SW 1271 (cell line): ENCODE data around the gene EXTL1.

Experiments used
- DNase-seq, 2 experiments: peaks; one replicate each; lab custom pipeline; 2025; lab: John Stamatoyannopoulos, UW

EXTL1 gene

DNA sequence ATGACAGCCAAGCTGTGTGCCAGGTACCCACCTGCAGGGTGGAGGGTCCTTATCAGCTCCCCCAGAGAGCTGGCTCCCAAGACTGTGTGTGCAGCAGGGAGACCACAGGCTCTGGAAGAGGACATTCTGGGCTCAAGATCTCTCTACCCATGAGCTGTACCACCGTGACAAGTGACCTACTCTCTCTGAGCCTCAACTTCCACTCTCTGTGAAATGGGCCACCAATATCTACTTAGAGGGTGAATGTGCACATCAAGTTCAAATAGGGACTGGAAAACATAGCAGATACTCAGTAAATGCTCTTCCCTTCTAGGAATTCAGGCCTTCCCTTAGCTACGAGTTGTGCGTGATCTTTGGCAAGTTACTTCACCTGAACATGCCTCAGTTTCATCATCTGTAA, 22.8 kb downstream of the EXTL1 start:
- DNase-seq, result no peak

GRCh38 chr1:26044971-26045721, 23.6 kb downstream of the EXTL1 start:
- no peak for DNase-seq

DNA sequence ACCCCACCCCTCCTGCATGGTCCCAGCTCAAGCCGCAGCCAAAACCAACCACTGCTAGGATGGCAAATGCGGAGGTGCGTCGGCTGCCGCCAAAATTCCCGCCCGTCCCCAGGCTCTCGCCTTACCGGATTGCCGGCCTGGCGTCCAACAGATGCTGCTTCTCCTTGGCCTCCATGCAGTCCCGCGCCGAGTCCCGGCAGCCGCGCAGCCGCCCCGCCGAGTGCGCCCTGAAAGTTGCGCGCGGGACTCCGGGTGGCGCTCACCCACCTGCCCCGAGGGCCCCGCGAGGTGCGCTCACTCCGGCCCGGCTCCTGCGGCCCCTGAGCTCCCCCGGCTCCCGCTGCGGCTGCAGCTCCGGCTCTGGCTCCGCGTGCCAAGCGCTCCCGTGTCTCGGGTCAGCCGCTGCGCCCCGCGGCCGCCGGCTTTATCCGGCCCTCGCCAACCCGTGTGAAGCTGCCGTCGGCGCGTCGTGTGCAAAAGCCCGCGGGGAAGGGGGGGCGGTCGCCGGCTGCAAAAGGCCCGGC, 24.2 kb downstream of the EXTL1 start, which contains the start of gene SLC30A2:
TSS of gene SLC30A2 (minus strand) at position 397 of the 524 bp plus-strand sequence. CDS start at position 175, 222 bp downstream.
- no peak for DNase-seq

DNA sequence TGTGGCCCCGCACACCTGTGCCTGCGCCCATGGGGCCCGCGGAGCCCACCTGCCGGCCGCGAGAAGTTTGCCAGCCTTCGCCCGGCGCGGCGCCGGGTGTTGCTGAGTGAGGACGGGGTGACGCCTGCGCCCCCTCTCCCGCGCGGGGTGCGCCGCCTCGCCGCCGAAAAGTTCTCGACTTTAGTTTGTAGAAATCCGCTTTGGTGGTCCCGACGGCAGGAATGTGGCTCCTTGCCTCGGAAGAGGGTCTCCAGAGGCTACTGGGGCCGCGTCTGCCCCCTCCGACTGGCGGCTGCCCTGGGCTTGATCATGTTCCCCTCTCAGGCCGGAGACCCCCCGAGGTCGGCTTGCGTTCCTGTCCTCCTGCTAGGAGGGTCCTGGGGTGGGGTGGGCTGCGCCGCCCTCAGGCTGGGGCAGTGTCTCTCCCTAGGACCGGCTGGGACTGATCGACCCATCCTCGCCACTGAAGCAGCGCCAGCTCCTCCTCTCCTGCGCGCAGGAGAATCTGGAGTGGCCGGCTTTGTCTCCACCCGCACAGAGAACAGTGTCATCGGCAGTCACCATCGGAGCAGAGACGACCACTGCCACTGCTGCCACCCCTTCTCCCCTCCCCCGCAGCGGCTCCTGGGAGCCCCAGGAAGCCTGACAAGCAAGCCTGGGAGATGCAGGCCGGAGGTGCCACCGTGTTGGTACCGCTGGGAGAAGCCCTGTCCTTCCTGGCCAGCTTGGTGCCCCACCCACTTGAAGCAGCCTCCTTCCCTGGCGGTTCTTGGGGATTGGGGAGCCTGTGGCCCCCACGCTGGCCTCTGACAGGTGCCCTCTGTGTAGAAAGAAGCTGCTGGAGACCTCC, 24.9 kb downstream of the EXTL1 start:
- DNase-seq, result no peak

GRCh38 chr1:26047278-26047874, 25.8 kb downstream of the EXTL1 start:
- DNase-seq, result no peak

DNA sequence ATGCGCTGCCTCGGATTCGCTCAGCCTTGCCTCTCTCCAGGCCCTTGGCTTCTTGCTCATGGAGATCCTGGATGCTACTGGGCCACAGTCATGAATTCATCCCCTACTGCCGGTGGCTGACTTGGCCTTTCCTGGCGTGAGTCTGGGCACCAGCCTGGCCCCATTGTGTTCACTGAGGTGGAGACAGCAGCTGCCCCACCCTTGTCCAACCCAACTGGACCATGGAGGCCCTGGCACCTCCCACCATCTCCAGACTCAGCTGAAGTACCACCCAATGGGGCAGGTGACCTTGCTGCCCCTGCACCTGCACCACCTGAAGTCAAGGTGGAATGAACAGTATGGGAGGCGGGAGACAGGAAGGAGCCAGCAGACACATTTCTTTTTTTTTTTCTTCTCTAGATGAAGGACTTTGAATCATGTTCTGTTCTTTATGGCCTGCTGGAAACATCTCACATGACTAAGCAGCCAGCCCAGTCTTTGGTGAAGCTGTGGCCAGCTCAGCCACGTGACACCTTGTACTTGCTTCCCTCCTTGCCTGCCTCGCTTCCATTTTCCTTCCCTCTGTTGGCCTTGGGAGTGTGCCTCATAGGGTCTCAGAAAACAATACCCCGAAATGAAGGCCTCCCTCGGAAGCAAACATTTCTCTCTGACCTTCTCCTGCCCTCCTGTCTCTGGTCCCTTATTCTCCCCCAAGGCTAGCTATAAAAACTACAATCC, 28.1 kb downstream of the EXTL1 start:
- DNase-seq, result no peak

- DNase-seq, result no peak
These were observed 28.7 kb downstream of the EXTL1 start for GRCh38 chr1:26050248-26050640.

- no peak for DNase-seq
These were observed 32.4 kb downstream of the EXTL1 start for GRCh38 chr1:26053718-26054560.

DNA sequence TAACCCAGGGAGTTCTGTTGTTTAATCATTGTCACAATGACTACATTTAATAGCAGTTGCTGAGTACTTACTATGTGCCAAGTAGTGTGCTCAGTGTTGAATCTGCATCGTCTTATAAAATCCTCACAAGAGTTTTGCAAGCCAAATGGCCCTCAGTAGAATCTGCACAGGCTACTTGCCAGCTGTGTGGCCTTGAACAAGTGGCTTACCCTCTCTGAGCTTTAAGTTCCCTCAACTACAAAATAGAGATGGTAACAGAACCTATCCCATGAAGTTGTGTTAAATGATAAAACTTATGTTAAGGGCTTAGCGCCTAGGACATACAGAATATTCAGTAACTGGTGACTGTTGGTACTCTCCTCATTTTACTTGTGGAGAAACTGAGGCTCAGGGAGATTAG, 33.5 kb downstream of the EXTL1 start:
- DNase-seq, result no peak

GRCh38 chr1:26057189-26057588, 35.6 kb downstream of the EXTL1 start:
- DNase-seq, result no peak

GRCh38 chr1:26058052-26058595, 36.5 kb downstream of the EXTL1 start:
- no peak for DNase-seq

DNA sequence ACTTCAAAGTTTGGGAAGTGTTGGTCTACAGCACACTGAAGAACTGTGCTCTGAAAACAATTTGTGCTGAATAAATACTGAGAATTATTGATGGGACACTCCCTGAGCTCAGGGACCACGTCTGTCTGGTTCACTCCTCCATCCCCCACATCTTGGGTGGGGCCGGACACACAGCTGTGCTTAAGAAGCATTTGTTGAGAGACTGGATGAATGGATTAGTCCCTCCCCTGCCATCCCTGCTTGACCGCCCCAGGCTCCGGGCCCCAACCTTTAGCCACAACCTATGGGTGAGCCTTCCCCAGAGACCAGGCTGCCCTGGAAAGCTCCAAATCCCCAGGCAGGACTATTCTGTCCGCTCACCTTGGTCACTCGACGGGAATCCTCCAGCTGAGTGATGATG, 38.3 kb downstream of the EXTL1 start:
- DNase-seq, result no peak

GRCh38 chr1:26060832-26061574, 39.4 kb downstream of the EXTL1 start:
- DNase-seq, result no peak

DNA sequence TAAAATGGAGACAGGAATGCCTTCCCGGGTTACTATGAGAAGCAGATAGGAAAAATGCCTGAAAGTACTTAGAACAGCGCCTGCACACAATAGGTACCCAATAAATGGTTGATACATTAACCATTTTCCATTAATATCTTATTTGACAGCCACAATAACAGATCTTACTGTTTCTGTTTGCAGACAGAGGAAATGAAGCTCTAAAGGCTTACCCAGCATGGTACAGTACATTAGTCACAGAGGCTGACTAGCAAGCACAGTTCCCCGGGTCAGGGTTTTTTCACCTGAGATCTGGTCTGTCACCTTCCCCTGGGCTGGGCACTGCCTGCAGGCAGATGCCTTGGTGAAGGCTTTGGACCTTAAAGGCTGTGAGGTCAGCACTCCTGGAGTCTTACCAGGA, 43.0 kb downstream of the EXTL1 start:
- DNase-seq, result no peak

DNA sequence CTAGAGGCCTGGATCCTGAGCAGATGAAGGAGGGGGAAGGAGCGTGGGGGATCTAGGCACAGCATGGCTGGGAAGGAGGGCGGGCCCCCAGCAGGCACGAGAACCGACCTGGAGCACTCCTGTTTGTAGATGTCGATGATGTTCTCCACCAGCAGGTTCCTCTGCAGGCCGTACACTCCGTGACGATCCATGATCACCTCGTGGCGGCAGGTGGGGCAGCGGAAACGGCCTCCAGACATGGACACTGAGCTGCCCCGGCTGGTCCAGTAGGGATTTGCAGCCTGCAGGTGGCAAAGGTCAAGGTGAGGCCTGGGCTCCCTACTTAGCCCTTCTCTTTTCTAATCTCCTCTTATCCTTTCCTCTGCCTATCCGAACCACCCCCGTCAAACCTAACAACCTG, 44.6 kb downstream of the EXTL1 start:
- no peak for DNase-seq

DNA sequence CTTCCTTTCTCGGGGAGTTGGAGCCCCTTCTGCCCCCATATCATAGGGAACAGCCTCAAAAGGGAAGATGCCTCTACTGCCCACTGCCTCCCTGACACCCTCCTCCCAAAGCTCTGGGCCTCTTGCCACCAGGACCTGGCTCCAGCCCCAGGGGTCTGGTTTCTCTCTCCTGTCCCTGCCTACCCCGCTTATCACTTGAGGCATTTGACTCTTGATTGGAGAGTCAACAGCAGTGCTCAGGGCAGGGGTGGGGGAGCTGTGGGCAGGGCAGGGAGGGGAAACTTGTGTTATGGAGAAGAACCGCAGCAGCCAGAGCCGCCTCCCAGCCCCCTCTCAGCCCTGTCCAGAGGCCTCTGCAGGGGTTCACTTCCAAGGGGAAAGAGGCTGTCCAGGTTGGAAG, 45.3 kb downstream of the EXTL1 start:
- no peak for DNase-seq

DNA sequence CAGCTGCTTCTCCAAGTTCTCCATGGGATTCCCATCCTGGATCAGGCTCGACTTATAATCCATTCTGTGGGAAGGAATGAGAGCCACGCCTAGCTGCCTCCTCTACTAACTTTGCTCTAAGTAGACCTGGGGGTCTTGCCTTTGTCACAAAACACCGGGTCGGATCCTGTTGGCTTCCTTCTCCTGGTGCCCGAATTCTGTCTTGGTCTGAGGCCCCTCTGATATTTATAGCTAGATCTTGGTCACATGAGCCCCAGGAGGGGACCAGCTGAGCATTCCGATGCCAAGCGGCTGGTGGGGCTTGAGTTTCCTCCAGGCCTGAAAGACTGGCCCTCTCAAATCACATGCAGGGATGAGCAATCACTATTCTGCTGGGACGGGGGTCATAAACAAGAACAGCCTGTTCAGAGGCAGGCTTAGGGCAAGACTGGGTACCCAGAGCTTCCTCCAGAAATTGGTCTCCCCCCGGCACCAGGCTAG, 45.9 kb downstream of the EXTL1 start, which contains the start of gene TRIM63:
TSS of gene TRIM63 (minus strand) at position 199 of the 480 bp plus-strand sequence. CDS start at position 63, 136 bp downstream.
- no peak for DNase-seq

- DNase-seq, result no peak
These were observed 48.3 kb downstream of the EXTL1 start for GRCh38 chr1:26069941-26070295.

DNA sequence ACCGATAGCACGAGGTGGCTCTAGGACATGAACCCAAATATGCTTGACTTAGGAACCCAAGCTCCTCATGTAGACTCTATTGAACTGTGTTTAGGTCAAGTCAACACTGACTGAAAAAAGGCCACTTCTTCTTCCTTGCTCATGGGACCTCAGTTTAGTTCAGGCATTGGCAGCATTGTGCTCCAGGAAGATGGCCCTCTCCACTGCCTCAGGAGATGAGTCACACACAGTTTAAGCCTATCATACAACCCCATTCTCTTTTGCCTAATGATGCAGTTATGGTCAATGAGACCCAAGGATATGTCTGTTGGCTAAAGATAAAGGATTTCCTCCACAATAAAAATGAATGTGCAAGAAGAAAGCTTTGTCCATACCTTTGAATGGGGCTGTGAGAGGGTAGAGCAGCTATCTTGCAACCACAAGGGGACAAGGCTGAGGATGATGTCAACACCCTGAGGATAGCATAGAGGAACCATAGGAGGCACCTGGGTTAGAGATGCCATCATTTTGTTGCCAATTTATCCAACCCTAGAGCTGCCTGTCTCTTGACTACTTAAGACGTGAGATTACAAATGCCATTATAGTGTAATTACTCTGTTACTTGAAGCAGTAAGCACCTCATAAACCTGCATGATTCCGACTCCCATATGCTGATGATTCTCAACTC, 48.9 kb downstream of the EXTL1 start:
- no peak for DNase-seq
